A673 (cell line): Measurements from ENCODE around the gene NXPE4. TPM values are rescaled to one million over a fixed set of nuclear protein-coding genes. Genes with fewer than 3 reads are reported as not detected.

Experiments
- BruUV-seq: library from RNA; stranded (reverse); fragments of 400-500 nt; replicated peaks from 2 replicates; lab custom pipeline; 2021; lab: Mats Ljungman, UMichigan
- CTCF ChIA-PET: fragments of 300-600 bp; sonication (Branson Sonifier 250); formaldehyde crosslinking; loops from one replicate; lab custom pipeline; 2022; ENCODE audit warnings: antibody characterized with exemption; lab: Charles Lee
- POLR2A ChIA-PET: fragments of 300-600 bp; sonication (Branson Sonifier 250); formaldehyde crosslinking; loops from one replicate; lab custom pipeline; 2022; ENCODE audit warnings: antibody characterized with exemption; ENCODE audit not compliant: low non-redundant PET; lab: Charles Lee
- DNase-seq: peaks from one replicate; pipeline ENCODE4 v3.0.0-alpha.2; 2015; ENCODE audit warnings: low spot score
- H3K27ac ChIP-seq: fragments of 200-600 bp; sonication (generic); 2 replicates; pipeline ENCODE4 v1.5.1; 2016; ENCODE audit warnings: mixed run types, low read depth, mild to moderate bottlenecking, mixed read lengths, antibody characterized with exemption, low read length; ENCODE audit not compliant: poor library complexity, severe bottlenecking
- H3K27me3 ChIP-seq: fragments of 200-600 bp; sonication (generic); replicated peaks from 2 replicates; pipeline ENCODE4 v1.6.1; 2017; ENCODE audit warnings: mixed run types, low read depth, mild to moderate bottlenecking, mixed read lengths, antibody characterized with exemption, low read length; ENCODE audit not compliant: insufficient read depth, poor library complexity
- H3K36me3 ChIP-seq: fragments of 200-600 bp; sonication (generic); 2 replicates; pipeline ENCODE4 v1.6.1; 2016; ENCODE audit warnings: mixed run types, mild to moderate bottlenecking, mixed read lengths, antibody characterized with exemption, low read length; ENCODE audit not compliant: insufficient read depth, poor library complexity, severe bottlenecking
- H3K4me1 ChIP-seq: fragments of 200-600 bp; sonication (generic); 2 replicates; pipeline ENCODE4 v1.6.1; 2017; ENCODE audit warnings: mixed run types, mild to moderate bottlenecking, mixed read lengths, antibody characterized with exemption, low read length; ENCODE audit not compliant: insufficient read depth, poor library complexity, severe bottlenecking
- H3K4me3 ChIP-seq: fragments of 200-600 bp; sonication (generic); 2 replicates; pipeline ENCODE4 v1.5.1; 2016; ENCODE audit warnings: low read depth, mixed run types, mild to moderate bottlenecking, mixed read lengths, low read length; ENCODE audit not compliant: poor library complexity, severe bottlenecking
- H3K9me3 ChIP-seq: fragments of 200-600 bp; sonication (generic); 2 replicates; pipeline ENCODE4 v1.6.1; 2016; ENCODE audit warnings: mixed run types, low read depth, mild to moderate bottlenecking, mixed read lengths, antibody characterized with exemption, low read length; ENCODE audit not compliant: poor library complexity, severe bottlenecking
- CTCF ChIP-seq: fragments of 300-800, 200-600 bp; sonication (generic); conservative IDR thresholded peaks from 2 replicates; pipeline ENCODE4 v1.5.1; 2017; ENCODE audit warnings: low read depth, mild to moderate bottlenecking, antibody characterized with exemption, low read length, moderate library complexity, mixed read lengths
- EZH2 ChIP-seq: fragments of 200-600 bp; sonication (generic); IDR thresholded peaks from 2 replicates; pipeline ENCODE4 v1.6.1; 2017; ENCODE audit warnings: borderline replicate concordance, low read depth, mild to moderate bottlenecking, mixed read lengths, antibody characterized with exemption, low read length; ENCODE audit not compliant: poor library complexity, severe bottlenecking
- intact Hi-C: fragments of 100-400 bp; cut with micrococcal nuclease; formaldehyde crosslinking; loops from one replicate; pipeline ENCODE4 v1.10.0; 2022; ENCODE audit not compliant: unreplicated experiment
- total RNA-seq: library from RNA; stranded (reverse); gene quantifications from 2 replicates; pipeline ENCODE4 v1.2.3, GENCODE V29; 2021

NXPE4 gene
- total RNA-seq, 1 experiment from 2014 or later = not detected

DNA sequence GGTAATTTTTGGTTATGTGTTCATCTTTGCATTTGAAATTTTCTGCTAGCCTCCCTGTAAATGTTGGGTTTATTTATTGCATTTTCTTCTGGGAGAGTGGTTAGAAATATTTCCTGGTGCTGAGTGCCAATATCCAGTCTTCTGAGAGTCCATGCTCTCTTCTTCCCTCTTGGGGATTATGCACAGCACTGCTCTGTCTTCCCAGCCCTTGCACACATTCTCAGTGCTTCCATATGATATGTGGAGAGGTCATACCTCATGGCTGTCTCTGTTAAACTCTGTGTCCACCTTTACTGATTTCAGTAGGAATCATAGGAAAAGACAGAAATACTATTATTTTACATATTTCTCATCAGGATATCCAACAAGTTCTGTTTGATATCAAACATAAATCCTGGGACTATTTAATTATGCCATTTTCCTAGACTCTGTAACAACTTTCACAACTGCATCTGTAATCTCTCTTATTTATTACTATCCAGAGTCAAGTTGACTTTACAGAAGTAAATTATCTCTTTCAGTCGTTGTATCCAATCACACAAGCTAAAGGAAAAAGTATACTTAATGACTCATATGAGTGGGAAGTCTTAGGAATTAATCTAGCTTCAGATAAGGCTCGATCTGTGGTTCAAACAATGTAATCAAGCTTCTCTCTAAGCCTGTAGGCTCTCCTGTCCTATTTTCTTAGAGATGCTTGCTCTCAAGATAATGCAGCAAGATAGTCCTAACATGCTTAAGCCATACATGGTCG is 33.2 kb downstream of the NXPE4 start:
- intact Hi-C loops = no loop called here
- peak; percentile 31 for DNase-seq
- ChIA-PET CTCF (no interaction called here), POLR2A (no interaction called here)
- no peaks in the 10 kb centered on the region for H3K27me3 ChIP-seq
- H3K4me3 ChIP-seq = no peak overlapping the region
- TF ChIP-seq CTCF (no peak), EZH2 (no peak)
- no peaks in the 10 kb centered on the region for H3K4me1 ChIP-seq
- no peaks in the 10 kb centered on the region for H3K9me3 ChIP-seq
- H3K27ac ChIP-seq = no peak overlapping the region
- no peaks in the 10 kb centered on the region for H3K36me3 ChIP-seq
- no TSS peak for BruUV-seq

GRCh38 chr11:114559425-114560310 is 35.9 kb downstream of the NXPE4 start, which contains the start of gene NXPE1:
Gene NXPE1 (minus strand): TSS chr11:114559881. CDS start chr11:114551201, 8,680 bp downstream.
- Histone ChIP-seq H3K4me3 (no peak within 1 kb of the TSS), H3K4me1 (no peaks in the 10 kb centered on the region), H3K27ac (no peak within 1 kb of the TSS), H3K36me3 (no peaks in the 10 kb centered on the region), H3K27me3 (no peaks in the 10 kb centered on the region), H3K9me3 (no peaks in the 10 kb centered on the region)
- BruUV-seq = no TSS peak
- CTCF ChIA-PET = no interaction called here
- DNase-seq = peak; percentile 1
- no peak for TF ChIP-seq CTCF
- no peak for TF ChIP-seq EZH2
- intact Hi-C loops = no loop called here
- POLR2A ChIA-PET = no interaction called here

- no TSS peak for BruUV-seq
- POLR2A ChIA-PET = no interaction called here
These were observed 39.5 kb downstream of the NXPE4 start for GRCh38 chr11:114556135-114556534.

More at GRCh38 chr11:114556135-114556534, 39.5 kb downstream of the NXPE4 start:
- H3K4me3 ChIP-seq = no peak overlapping the region
- DNase-seq = no peak
- no peaks in the 10 kb centered on the region for H3K36me3 ChIP-seq
- no peak for TF ChIP-seq CTCF
- no peaks in the 10 kb centered on the region for H3K9me3 ChIP-seq
- no peak overlapping the region for H3K27ac ChIP-seq
- intact Hi-C loops = no loop called here
- H3K27me3 ChIP-seq = peaks cover 10% of the 10 kb centered on the region
- CTCF ChIA-PET = no interaction called here
- no peaks in the 10 kb centered on the region for H3K4me1 ChIP-seq
